Urinary bladder (tissue), 4 donors: ENCODE measurements around the gene GMDS. TPM values are rescaled to one million over a fixed set of nuclear protein-coding genes. Genes with fewer than 3 reads are reported as not detected.
"Not testable (repeated sequence)": the region's sequence is repeated elsewhere in the genome, so short reads cannot be mapped to it uniquely, and the experiment has no call there.

Source experiments
- DNase-seq: peaks from one replicate; pipeline ENCODE4 v3.0.0-alpha.2; 2015; ENCODE audit errors: extremely low spot score
- H3K27ac ChIP-seq: one replicate; pipeline ENCODE4 v1.5.1; 2013; ENCODE audit warnings: low read depth, mild to moderate bottlenecking, moderate library complexity
- H3K36me3 ChIP-seq: one replicate; pipeline ENCODE4 v1.6.1; 2013; ENCODE audit warnings: mild to moderate bottlenecking, moderate library complexity; ENCODE audit not compliant: insufficient read depth
- H3K4me1 ChIP-seq: one replicate; pipeline ENCODE4 v1.6.1; 2013; ENCODE audit warnings: mild to moderate bottlenecking, moderate library complexity; ENCODE audit not compliant: insufficient read depth
- H3K4me3 ChIP-seq: one replicate; pipeline ENCODE4 v1.5.1; 2013; ENCODE audit warnings: low read depth, low read length
- WGBS: extraction: QIAGEN DNeasy Blood & Tissue Kit; methylation state at CpG from one replicate; pipeline ENCODE4 v1.1.7; 2013; 5-methylcytosine and 5-hydroxymethylcytosine counted together
- polyA plus RNA-seq: library from polyadenylated mRNA; stranded (reverse); fragments of 200-250 nt; gene quantifications from one replicate; pipeline ENCODE4 v1.2.3, GENCODE V29; 2013
- total RNA-seq: library from RNA; depleted of rRNA; stranded (reverse); fragments of >200 nt; gene quantifications from one replicate; pipeline ENCODE4 v1.2.3, GENCODE V29; 2014
- donor health status: healthy with polysubstance abuse.
- donor health status: healthy.

The GMDS gene
- total and polyA plus RNA-seq, 2 donors: 7.5 to 10.7 TPM

GRCh38 chr6:1696463-1696850 lies 548.9 kb downstream of the GMDS start:
- 90% methylated on average over 6 of the region's 6 CpGs for WGBS
- H3K27ac ChIP-seq: no peak overlapping the region
- DNase-seq: no peak

DNA sequence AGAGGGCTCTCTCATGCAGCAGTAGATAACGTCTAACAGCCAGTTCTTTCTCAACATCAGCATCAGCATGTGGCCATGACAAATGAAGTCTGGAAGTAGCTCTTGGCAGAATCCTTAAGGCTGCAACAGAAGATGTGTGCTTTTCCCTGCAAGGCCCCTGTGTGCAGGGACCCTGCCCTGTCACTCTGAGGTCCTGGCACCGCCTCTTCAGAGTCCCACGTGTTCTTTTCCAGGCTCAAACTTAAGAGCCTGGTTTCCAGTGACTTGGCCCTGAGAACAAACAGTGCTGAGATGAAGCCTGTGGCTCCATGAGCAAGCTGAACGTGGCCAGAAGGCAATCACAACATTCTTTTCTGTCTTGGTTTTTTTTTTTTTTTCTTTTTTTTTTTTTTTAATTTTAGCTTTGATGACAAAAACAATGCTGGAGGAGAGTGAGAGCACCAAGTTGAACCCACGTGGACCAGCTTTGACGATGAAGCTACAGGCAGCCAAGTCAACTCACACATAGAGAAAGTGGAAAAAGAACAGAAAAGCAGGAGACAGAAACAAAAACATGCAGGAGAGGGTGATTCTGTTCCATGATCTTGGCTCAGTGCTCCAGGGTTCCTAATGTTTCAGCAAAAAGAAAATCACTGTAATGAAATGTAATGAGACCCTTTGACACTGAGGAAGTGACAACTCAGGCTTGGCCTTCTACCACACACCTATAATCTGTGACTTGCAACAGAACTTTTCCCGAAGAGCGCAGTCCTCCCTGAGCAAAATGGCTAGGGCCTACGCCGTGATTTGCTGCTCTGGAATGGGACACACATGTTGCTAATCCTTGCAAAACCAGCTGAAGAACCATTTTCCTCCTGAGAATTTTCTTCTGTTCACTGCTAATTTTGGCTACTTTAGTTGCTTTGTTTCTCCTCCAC lies 549.6 kb downstream of the GMDS start:
- no peak for DNase-seq
- Histone ChIP-seq H3K4me3 (no peak overlapping the region), H3K36me3 (no peaks in the 10 kb centered on the region), H3K4me1 (no peaks in the 10 kb centered on the region), H3K27ac (no peak overlapping the region)
- WGBS: 83% methylated on average over 10 of the region's 10 CpGs

More at GRCh38 chr6:1696463-1696850, 548.9 kb downstream of the GMDS start:
- H3K4me3 ChIP-seq: no peak overlapping the region
- H3K36me3 ChIP-seq: no peaks in the 10 kb centered on the region
- H3K4me1 ChIP-seq: no peaks in the 10 kb centered on the region

DNA sequence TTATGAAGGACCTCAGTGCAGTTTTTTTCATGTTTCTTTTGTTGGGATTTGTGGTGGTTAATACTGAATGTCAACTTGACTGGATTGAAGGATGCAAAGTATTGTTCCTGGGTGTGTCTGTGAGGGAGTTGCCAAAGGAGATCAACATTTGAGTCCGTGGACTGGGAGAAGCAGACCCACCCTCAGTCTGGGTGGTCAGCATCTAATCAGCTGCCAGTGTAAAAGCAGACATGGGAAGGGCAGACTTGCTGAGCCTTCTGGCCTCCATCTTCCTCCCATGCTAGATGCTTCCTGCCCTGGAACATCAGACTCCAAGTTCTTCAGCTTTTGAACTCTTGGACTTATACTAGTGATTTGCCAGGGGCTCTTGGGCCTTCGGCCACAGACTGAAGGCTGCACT lies 553.6 kb downstream of the GMDS start:
- H3K4me1 ChIP-seq, DNase-seq, H3K4me3 ChIP-seq, H3K27ac ChIP-seq, H3K36me3 ChIP-seq: not testable (repeated sequence)
- WGBS: 87% methylated on average over 2 of the region's 2 CpGs

- DNase-seq, H3K4me1 ChIP-seq, H3K27ac ChIP-seq, H3K4me3 ChIP-seq, H3K36me3 ChIP-seq: not testable (repeated sequence)
- WGBS: 83% methylated on average over 2 of the region's 2 CpGs
These were observed 554.7 kb downstream of the GMDS start for GRCh38 chr6:1690656-1691055.

DNA sequence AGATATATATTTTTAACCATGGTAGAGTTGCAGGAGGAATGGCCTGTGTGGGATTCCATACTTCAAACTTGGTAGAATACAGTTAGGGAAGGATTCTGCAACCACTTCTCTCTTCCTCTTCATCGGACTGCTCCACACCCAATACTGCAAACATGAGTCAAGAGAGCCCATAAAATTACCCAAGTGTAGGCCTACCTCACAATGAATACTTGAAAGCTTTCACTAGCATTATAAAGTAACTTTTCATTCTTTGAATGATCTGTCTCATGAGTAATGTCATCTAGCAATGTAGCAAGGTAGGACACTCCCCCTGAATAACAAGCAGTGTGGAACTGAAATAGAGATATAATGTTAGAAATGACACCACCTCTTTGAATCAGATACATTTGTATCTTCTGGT lies 556.3 kb downstream of the GMDS start:
- H3K4me3 ChIP-seq: no peak overlapping the region
- no peaks in the 10 kb centered on the region for H3K4me1 ChIP-seq
- H3K27ac ChIP-seq: no peak overlapping the region
- H3K36me3 ChIP-seq: no peaks in the 10 kb centered on the region
- WGBS: 38% methylated on average over 1 of the region's 1 CpG
- no peak for DNase-seq

DNA sequence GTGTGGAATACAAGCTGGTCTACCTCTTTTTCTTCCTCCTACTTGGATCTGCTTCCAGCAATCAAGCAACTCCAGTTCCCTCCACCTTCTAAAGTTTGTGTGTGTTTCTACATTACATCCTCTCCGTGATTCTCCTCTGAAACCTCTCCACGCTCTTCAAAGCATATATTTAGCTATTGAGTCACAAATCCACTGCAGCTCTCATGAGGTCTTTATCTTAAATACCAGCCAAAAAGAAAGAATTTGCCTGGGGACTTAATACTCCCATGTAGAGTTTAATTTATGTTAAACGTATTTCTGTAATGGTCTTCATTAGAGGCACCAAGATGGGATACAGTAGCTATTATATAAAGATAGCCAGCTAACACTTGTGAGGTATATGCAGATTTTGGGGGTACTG lies 557.0 kb downstream of the GMDS start:
- WGBS: 90% methylated on average over 3 of the region's 3 CpGs
- Histone ChIP-seq H3K27ac (no peak overlapping the region), H3K36me3 (no peaks in the 10 kb centered on the region), H3K4me3 (no peak overlapping the region), H3K4me1 (no peaks in the 10 kb centered on the region)
- DNase-seq: no peak

- no peaks in the 10 kb centered on the region for H3K4me1 ChIP-seq
- H3K4me3 ChIP-seq: no peak overlapping the region
These were observed 558.0 kb downstream of the GMDS start for GRCh38 chr6:1687402-1687801.

GRCh38 chr6:1686117-1687098 lies 559.0 kb downstream of the GMDS start:
- DNase-seq: no peak
- H3K36me3 ChIP-seq: no peaks in the 10 kb centered on the region
- no peak overlapping the region for H3K27ac ChIP-seq
- 67% methylated on average over 9 of the region's 9 CpGs for WGBS
- no peaks in the 10 kb centered on the region for H3K4me1 ChIP-seq
- no peak overlapping the region for H3K4me3 ChIP-seq

More at GRCh38 chr6:1687402-1687801, 558.0 kb downstream of the GMDS start:
- WGBS: 81% methylated on average over 6 of the region's 6 CpGs
- no peak overlapping the region for H3K27ac ChIP-seq
- no peaks in the 10 kb centered on the region for H3K36me3 ChIP-seq
- no peak for DNase-seq

DNA sequence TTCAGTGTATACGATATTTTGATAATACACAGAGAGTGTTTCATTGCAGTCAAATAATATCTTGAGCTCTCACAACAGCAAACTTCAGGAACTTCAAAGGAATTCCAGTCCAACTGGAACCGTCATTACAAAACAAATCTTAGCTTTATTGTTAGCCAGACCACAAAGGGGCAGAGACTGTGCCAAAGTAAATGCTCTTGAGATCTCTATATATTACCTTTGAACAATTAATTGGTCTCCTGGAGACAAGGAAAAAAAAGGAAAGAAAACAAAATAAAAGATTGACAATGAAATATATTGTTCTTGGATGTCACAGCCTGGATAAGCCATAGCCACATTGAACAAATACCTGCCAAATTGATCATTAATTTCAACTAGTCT lies 565.7 kb downstream of the GMDS start:
- no peak for DNase-seq
- WGBS: 66% methylated on average over 2 of the region's 2 CpGs
- H3K36me3 ChIP-seq: no peaks in the 10 kb centered on the region
- no peak overlapping the region for H3K4me3 ChIP-seq
- H3K4me1 ChIP-seq: no peaks in the 10 kb centered on the region
- H3K27ac ChIP-seq: no peak overlapping the region

DNA sequence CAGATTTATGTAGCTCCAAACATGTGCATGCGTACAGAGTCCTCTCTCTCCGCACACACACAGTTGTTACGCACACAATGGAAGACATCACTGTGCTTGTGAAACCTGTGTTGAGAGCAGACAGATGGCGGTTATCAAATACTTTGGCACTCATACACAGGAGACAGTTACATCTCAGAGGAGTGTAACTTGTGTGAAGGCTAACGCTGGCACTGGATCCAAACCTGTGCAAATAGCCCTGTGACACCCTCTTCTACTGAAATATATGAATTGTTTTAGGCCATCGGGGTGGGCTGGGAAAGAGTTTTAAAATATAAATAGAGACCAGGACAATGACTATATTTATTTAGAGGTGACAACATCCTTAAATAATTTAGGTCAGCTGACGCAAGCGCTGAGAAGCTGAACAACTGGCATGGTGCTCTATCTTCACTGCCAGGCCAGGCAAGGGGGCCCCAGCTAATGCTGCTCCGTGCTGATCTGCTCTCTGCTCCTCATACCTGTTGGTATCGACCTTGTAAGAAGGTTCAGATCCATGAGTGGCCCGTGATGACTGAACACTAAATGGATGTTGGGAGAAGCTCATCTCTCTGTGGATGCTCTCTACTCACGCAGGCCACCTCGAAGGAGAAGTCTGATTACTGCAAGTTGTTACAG lies 566.2 kb downstream of the GMDS start:
- DNase-seq: no peak
- no peak overlapping the region for H3K4me3 ChIP-seq
- no peak overlapping the region for H3K27ac ChIP-seq
- no peaks in the 10 kb centered on the region for H3K36me3 ChIP-seq
- H3K4me1 ChIP-seq: no peaks in the 10 kb centered on the region
- WGBS: 62% methylated on average over 13 of the region's 13 CpGs

GRCh38 chr6:1678201-1678600 lies 567.2 kb downstream of the GMDS start:
- H3K4me1 ChIP-seq: no peaks in the 10 kb centered on the region
- H3K4me3 ChIP-seq: no peak overlapping the region
- H3K27ac ChIP-seq: no peak overlapping the region
- no peak for DNase-seq
- 30% methylated on average over 3 of the region's 3 CpGs for WGBS
- H3K36me3 ChIP-seq: no peaks in the 10 kb centered on the region

DNA sequence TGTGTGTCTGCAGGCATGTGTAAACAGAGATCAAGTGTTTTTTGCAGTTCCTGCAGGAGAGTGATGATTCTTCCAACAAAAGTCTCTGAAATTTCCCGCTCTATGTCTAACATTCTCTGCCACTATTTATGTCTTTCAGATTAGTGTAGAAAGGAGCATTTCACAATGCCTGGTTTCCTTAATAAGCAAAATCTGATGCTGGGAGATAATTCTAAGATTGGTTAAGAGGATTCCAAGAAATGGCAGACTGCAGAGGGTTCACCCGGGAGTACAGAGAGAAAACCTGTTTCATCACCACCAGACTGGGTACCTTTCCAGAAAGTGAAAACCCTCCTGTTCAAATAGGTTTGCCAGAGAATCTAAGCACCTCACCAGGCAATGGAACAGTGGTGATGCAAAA lies 573.0 kb downstream of the GMDS start:
- Histone ChIP-seq H3K4me3 (no peak overlapping the region), H3K27ac (no peak overlapping the region), H3K36me3 (no peaks in the 10 kb centered on the region), H3K4me1 (no peaks in the 10 kb centered on the region)
- no peak for DNase-seq
- 82% methylated on average over 2 of the region's 2 CpGs for WGBS

- 75% methylated on average over 16 of the region's 16 CpGs for WGBS
- no peak overlapping the region for H3K27ac ChIP-seq
- no peaks in the 10 kb centered on the region for H3K4me1 ChIP-seq
- no peak overlapping the region for H3K4me3 ChIP-seq
- DNase-seq: no peak
- no peaks in the 10 kb centered on the region for H3K36me3 ChIP-seq
These were observed 574.5 kb downstream of the GMDS start for GRCh38 chr6:1670711-1671462.
